Activated CD4-positive, alpha-beta T cell treated with anti-CD3 and anti-CD28 coated beads, Interleukin-2, amount 50 U/mL, for 1 hour (primary cell): ENCODE results near the gene ADARB2.

ENCODE experiments used
- DNase-seq: peaks from one replicate; pipeline ENCODE4 v3.0.0-alpha.2; 2020

Gene ADARB2

GRCh38 chr10:1684991-1685390, 52.3 kb downstream of the ADARB2 start:
- DNase-seq: no peak

DNA sequence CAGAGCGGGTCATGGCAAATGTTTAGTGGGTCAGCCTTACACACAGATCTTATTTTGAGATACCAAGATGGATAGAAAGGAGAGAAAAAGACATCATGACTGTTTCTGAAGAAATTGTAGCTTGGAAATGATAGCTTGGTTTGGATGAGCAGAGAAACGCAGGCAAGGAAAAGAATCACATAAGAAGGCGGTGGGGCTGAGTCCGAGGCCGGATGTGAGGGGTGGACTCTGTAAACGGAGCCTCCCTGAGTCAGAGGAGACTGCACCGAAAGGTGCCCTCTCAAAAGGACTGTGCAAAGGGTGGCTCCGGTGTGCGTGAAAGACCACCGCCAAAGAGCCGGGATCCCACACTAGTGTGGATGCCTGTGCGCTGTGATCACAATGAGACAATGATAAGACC, 53.7 kb downstream of the ADARB2 start:
- no peak for DNase-seq

GRCh38 chr10:1679821-1680650, 57.3 kb downstream of the ADARB2 start:
- no peak for DNase-seq

GRCh38 chr10:1678084-1678483, 59.2 kb downstream of the ADARB2 start:
- no peak for DNase-seq

DNA sequence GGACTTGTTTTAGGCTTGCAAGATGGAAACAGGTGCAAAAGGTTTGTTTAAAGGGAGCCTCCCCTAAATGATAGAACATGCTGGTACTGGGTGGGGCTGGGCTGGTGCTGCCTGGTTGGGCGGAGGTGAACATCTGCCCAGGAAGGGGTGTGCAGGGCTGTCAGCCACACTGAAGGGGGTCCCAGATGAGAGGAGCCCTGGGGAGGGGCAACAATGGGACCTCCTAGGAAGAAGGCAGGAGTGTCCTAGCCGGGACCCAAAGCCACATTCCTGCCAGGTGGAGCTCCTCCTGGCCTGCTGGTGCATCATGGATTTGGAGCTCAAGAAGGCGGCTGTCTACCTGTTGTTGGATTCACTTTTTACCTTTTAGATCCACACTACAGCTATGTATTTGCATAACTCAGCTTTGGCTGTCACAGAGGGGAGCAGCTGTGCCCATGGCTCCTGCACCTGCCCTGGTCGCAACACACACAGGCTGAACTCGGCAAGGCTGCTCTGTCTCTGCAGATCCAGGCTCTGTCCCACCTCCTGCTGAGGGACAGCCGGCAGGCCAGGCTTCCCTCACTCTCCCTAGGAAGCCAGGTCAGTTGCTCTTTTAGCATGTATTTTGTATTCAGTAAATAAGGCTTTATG, 59.9 kb downstream of the ADARB2 start:
- no peak for DNase-seq

DNA sequence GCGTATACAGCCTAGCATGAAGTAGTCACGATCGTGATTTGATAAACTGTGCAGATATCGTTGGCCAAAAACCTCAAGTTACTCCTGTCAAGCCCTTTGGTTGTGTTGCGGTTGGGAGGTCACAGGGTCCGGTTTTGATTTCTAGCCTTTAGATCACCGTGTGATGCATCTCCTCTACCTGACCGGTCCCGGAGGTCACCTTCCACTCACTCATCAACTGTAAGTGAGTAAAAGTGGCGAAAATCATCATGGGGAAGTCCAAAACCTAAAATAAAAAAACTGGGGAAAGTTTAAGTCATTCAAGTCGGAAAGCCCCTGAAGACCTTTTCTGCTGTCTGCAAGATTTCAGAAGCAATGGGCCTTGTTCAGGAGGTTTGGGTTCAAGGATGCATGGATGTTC, 62.8 kb downstream of the ADARB2 start:
- DNase-seq: no peak

DNA sequence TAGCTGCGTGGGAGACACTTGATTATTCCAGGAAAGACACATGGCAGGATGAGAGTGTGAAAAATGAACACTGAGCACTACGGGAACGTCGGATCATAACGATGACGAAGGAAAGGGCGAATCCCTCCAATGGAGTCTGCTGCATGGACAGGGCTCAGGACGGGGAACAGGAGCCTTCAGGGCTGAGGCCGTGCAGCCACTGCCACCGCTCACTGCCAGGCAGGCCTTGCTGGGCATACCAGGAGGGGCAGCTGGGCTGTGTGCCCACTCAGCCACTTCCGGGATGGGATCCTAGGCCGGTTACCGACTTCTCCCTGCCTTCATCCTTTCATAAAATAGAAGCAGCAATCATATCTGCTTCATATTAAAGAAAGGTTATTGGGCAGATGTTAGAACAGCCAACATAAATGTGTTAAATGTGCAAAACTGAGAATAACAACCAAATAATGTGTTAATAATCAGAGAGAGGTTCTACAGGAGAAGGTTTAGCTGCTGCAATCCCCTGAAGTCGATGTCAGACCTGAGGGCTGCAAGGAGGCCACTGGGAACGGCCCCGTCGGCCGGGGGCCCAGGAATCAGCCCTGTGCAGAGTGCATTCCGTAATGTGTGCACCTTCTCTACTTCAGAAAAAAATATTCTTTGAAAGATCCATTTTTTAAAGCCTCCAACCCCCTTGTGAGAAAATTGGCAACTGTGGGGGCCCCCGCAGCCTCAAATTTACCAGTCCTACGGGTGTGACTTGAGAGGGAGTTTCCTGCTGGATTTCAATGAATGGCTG, 63.6 kb downstream of the ADARB2 start:
- DNase-seq: no peak

GRCh38 chr10:1672001-1672781, 65.1 kb downstream of the ADARB2 start:
- DNase-seq: no peak

DNA sequence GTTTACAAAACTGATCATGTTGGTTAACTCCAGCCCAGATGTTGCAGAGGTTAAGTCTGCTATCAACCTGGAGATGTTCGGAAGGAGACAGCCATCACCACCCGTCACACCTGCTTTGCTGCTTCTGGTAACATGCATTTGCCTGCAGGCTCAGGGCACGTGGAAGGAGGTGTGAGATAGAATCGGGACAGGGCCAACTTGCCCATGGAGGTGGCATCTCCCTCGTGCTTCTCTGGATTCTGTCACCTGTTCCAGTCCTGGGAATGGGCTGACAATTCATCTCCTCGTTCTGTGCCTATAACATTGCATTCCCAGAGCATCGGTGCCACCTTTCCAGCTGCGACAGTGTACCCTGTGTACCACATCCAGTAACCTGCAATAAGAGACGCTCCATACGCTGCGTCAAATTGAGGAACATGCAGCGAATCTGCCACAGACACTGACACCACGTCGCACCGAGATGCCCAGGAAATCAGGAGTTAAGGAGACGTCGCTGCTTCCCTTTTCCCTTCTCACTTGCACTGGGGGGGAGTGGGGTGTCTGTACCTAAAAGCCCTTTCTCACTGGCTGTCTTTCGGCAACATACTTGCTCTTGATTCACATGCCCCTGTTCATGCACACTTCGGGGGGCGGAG, 65.8 kb downstream of the ADARB2 start:
- no peak for DNase-seq

GRCh38 chr10:1670541-1671365, 66.6 kb downstream of the ADARB2 start:
- no peak for DNase-seq

GRCh38 chr10:1669433-1669832, 67.9 kb downstream of the ADARB2 start:
- DNase-seq: no peak

- DNase-seq: no peak
Observed at GRCh38 chr10:1668399-1668798, 68.9 kb downstream of the ADARB2 start.

DNA sequence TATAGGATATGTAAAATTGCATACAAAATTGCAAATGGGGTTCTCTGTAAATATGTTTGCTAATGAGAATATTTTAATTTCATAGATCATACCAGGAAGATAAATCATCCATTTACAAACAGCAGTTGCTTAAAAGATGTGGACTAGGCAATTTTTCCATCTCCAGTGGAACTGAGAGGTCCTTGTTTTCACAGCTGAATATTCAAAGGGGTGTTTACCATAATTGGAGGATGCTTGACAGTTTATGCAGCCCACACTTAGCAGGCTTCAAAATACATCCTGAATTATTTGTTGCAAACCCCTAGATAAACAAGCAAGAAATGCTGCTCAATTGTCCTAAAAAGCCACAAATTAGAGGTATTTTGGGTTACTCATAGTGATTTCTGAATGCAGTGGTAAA, 69.9 kb downstream of the ADARB2 start:
- no peak for DNase-seq

DNA sequence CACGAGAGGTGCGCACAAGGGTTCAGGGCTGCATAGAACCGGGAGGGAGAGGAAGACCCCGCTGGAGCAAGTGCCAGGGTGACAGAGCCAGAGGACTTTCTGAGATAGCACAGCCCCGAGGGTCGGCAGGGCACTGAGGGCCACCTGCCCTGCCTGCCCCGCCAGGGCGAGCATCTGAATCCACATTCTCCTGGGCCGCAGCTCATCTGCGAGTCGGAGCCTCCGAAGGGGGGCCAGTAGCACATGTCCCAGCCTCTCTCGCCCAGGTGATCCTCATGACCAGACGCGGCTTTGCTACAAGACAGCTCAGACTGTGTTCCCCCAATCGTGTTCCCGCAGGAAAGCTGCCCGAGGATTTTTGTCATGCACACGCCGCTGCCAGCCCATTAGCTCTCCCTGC, 71.2 kb downstream of the ADARB2 start:
- no peak for DNase-seq

GRCh38 chr10:1665681-1666080, 71.6 kb downstream of the ADARB2 start:
- no peak for DNase-seq

DNA sequence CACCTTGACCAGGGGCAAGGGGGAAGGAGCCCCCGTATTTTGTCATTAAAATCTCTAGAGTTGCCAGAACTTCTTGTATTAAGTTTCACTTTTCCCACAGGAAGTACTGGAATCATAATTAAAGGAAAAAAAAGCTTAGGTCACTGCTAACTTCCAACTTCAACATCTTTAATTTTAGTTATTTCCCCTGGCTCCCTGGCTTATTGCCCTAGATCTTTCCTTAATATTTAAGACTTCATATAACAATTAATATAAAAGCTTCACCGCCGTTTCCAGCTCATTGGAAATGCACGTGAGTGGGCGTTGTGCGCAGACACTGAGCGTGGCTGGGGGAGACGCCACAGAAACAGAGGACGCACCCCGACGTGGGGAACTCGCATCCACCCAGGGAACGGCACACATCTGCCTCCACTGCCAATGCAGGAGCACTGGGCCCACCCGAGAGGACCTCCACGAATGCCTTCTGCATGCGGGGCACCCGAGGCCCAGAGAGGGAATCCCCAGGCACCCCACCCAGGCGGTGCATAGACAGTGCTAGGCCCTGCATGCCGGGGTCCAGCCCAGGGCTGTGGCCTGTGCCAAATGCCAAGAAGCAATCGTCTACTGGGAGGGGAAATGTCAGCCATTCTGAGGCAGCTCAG, 72.2 kb downstream of the ADARB2 start:
- no peak for DNase-seq

- no peak for DNase-seq
Observed at GRCh38 chr10:1664333-1664964, 72.9 kb downstream of the ADARB2 start.

- no peak for DNase-seq
Observed at GRCh38 chr10:1663226-1663625, 74.1 kb downstream of the ADARB2 start.

DNA sequence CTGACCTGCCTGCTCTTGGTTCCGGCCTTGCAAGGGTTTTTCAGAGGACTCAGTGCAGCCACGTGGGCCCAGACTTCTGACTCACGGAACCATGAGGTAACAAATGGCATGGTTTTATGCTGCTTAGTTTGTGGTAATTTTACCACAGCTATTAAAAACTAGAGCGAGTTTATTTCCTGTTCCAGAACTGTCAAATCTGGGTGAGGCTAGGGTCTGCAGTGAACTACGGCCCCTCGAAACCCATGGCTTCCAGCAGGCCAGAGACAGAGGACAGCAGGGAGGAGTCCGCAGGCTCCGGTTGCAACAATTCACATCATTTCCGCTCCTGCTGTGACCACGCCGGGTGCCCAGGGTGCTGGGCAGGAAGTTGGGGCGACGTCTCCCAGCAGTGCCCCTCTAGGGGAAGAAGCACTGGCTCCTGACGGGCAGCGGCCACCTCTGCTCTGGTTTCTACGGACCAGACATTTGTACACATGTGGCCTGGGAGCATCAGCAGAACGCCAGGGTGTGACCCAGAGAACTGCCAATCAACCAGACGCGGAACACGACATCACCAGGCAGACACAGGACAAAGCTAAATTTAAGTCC, 74.8 kb downstream of the ADARB2 start:
- no peak for DNase-seq

DNA sequence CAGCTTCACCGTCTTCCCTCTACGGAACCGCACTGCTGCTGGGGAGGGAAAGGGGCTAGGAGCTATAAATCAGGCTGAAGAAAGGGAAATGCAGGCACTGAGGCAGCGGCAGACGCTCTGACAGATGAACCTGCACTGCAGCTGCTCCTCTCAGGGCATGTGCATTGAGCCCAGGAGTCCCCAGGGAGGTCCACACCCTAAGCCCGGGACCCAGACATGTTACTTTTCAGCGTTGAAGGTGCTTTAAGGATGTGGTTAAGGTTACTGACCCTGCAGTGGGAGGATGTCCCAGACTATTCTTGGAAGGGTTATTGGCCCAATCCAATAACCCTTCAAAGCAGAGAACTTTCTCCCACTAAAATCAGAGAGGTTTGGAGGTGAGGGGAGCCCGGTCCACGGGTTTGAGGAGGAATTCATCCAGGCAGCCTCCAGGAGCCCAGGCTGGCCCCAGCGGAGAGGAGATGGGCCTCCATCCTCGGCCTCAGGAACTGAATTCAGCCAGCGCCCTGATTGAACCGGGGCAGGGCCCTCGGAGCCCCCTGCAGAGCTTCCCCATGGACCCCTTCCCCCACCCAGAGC, 75.4 kb downstream of the ADARB2 start:
- DNase-seq: no peak
